DOHH2 (cell line): Measurements from ENCODE around the gene ATP8B3.

Source experiments
- EZH2phosphoT487 ChIP-seq: fragments of 200-600 bp; sonication (generic); IDR thresholded peaks from 2 replicates; pipeline ENCODE4 v1.6.1; 2017; ENCODE audit warnings: borderline replicate concordance, mild to moderate bottlenecking, antibody characterized with exemption, low read length, moderate library complexity, mixed read lengths
- TF ChIP-seq, protein P1 (sequence below): fragments of 200-600 bp; sonication (generic); IDR thresholded peaks from one replicate; pipeline ENCODE4 v1.5.1; 2014; ENCODE audit warnings: antibody characterized with exemption, mild to moderate bottlenecking, low read depth, low read length; ENCODE audit not compliant: poor library complexity, severe bottlenecking

DNA sequence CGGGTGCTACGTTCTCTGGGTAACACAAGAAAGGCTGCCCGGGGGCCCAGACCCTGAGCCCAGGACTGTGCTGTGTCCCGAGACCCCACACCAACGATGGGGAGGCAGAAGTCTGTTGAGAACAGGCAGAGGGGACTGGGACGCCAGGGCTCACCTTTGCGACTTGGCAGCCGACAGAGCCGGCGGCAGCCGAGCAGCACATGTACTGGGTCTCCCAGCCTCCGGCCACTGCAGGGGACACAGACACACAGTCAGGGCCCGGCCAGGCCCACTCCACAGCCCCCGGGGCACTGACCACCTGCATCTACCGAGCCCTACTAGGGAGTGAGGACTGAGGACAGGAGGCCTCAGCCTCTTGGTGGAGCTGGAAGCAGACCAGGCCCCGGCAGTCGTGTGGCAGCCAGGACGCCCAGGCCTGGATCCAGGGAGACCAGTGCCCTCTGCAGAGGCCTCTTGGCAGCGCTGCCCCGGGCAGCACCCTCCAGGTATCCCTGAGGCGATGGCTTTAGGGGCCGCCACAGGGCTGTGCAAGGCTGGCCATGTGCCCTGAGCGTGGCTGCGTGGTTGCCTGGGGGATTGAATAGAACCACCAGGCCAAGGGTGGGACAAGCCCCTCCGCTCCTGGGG is 5.6 kb upstream of the ATP8B3 start:
- TF ChIP-seq, protein P1, sequence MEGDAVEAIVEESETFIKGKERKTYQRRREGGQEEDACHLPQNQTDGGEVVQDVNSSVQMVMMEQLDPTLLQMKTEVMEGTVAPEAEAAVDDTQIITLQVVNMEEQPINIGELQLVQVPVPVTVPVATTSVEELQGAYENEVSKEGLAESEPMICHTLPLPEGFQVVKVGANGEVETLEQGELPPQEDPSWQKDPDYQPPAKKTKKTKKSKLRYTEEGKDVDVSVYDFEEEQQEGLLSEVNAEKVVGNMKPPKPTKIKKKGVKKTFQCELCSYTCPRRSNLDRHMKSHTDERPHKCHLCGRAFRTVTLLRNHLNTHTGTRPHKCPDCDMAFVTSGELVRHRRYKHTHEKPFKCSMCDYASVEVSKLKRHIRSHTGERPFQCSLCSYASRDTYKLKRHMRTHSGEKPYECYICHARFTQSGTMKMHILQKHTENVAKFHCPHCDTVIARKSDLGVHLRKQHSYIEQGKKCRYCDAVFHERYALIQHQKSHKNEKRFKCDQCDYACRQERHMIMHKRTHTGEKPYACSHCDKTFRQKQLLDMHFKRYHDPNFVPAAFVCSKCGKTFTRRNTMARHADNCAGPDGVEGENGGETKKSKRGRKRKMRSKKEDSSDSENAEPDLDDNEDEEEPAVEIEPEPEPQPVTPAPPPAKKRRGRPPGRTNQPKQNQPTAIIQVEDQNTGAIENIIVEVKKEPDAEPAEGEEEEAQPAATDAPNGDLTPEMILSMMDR = no peak
- TF ChIP-seq EZH2phosphoT487 = no peak
